ENCODE data around the gene TNFRSF8. TPM values are rescaled to one million over a fixed set of nuclear protein-coding genes. Genes with fewer than 3 reads are reported as not detected.

Gene TNFRSF8
- total and polyA plus RNA-seq, 9 of the 15 experiments (the other 6 are each of a cell fraction or from before 2014, with no cell fraction given): 3.5 to 38.4 (median 17.1) TPM

- TF ChIP-seq HDAC8 (tag; IDR thresholded peaks at IDR 0.05): no peak
- TF ChIP-seq TAF15 (IDR thresholded peaks at IDR 0.05; ENCODE audit: low read depth, low read length): no peak
- no peak for TF ChIP-seq ELK3 (CRISPR knock-in tag; IDR thresholded peaks at IDR 0.05)
- no peak for TF ChIP-seq FUS (optimal IDR thresholded peaks at IDR 0.05; ENCODE audit: low read depth, low read length)
- no peak for TF ChIP-seq ZNF24 (IDR thresholded peaks at IDR 0.05)
- no peak for TF ChIP-seq RUNX1 (IDR thresholded peaks at IDR 0.05; ENCODE audit: low read depth)
- peak; percentile 24 for TF ChIP-seq KDM5B (IDR thresholded peaks at IDR 0.05; ENCODE audit: insufficient replicate concordance, low read depth, low read length)
- no peak; the same call in 1 of the 2 replicates for TF ChIP-seq NR2C2 (CRISPR knock-in tag; IDR thresholded peaks at IDR 0.05)
- TF ChIP-seq NR2C2 (tag; IDR thresholded peaks at IDR 0.05): no peak
- TF ChIP-seq MCM2 (IDR thresholded peaks at IDR 0.05; ENCODE audit: low read depth): no peak
- no peak for TF ChIP-seq FOSL1 (tag; conservative IDR thresholded peaks at IDR 0.05)
- peak; percentile 14 for TF ChIP-seq CHD7 (IDR thresholded peaks at IDR 0.05; ENCODE audit: low read depth, low read length)
- TF ChIP-seq DLX4 (CRISPR knock-in tag; IDR thresholded peaks at IDR 0.05): no peak
- TF ChIP-seq CCAR2 (IDR thresholded peaks at IDR 0.05; ENCODE audit: low read depth, low read length): no peak
- TF ChIP-seq CHD1 (IDR thresholded peaks at IDR 0.05; ENCODE audit: low read length): no peak
- TF ChIP-seq NELFE (IDR thresholded peaks at IDR 0.05; ENCODE audit: insufficient read depth, insufficient read length): no peak
These were observed 48.7 kb upstream of the TNFRSF8 start (continued) for GRCh38 chr1:12014141-12014991.
